DOHH2 (cell line): ENCODE measurements around the gene GALNT12.

Experiments used
- H3F3A ChIP-seq: fragments of 200-600 bp; sonication (generic), shearing (Covaris generic); 2 replicates; pipeline ENCODE4 v1.6.0; 2016; ENCODE audit warnings: antibody characterized with exemption, mild to moderate bottlenecking; ENCODE audit not compliant: control insufficient read depth, insufficient read depth
- H3K27ac ChIP-seq: fragments of 200-600 bp; sonication (generic); 2 replicates; pipeline ENCODE4 v1.5.1; 2014; ENCODE audit warnings: low read depth, mild to moderate bottlenecking, low read length, moderate library complexity
- H3K27me3 ChIP-seq: fragments of 200-600 bp; sonication (generic); 2 replicates; pipeline ENCODE4 v1.6.1; 2014; ENCODE audit warnings: mild to moderate bottlenecking, low read length, mixed read lengths; ENCODE audit not compliant: control insufficient read depth
- H3K36me3 ChIP-seq: fragments of 200-600 bp; sonication (generic); 2 replicates; pipeline ENCODE4 v1.6.1; 2014; ENCODE audit warnings: mild to moderate bottlenecking, low read length, moderate library complexity, mixed read lengths; ENCODE audit not compliant: control insufficient read depth
- H3K4me1 ChIP-seq: fragments of 200-600 bp; sonication (generic); 2 replicates; pipeline ENCODE4 v1.6.1; 2014; ENCODE audit warnings: mild to moderate bottlenecking, low read length, mixed read lengths; ENCODE audit not compliant: control insufficient read depth
- H3K4me2 ChIP-seq: fragments of 200-600 bp; sonication (generic); 2 replicates; pipeline ENCODE4 v1.6.0; 2014; ENCODE audit warnings: mild to moderate bottlenecking, low read length, moderate library complexity
- H3K4me3 ChIP-seq: fragments of 200-600 bp; sonication (generic); 2 replicates; pipeline ENCODE4 v1.5.1; 2014; ENCODE audit warnings: mild to moderate bottlenecking, low read length, mixed read lengths
- H3K79me2 ChIP-seq: fragments of 200-600 bp; sonication (generic); 2 replicates; pipeline ENCODE4 v1.6.1; 2014; ENCODE audit warnings: mild to moderate bottlenecking, low read length, mixed read lengths; ENCODE audit not compliant: control insufficient read depth
- H3K9me2 ChIP-seq: fragments of 200-600 bp; sonication (generic); replicated peaks from 2 replicates; pipeline ENCODE4 v1.6.1; 2014; ENCODE audit warnings: mild to moderate bottlenecking, low read length, mixed read lengths; ENCODE audit not compliant: control insufficient read depth
- H3K9me3 ChIP-seq: fragments of 200-600 bp; sonication (generic); 2 replicates; pipeline ENCODE4 v1.6.1; 2014; ENCODE audit warnings: antibody characterized with exemption, low read length, mixed read lengths; ENCODE audit not compliant: control insufficient read depth, insufficient read depth
- H4K20me1 ChIP-seq: fragments of 200-600 bp; sonication (generic); 2 replicates; pipeline ENCODE4 v1.6.0; 2014; ENCODE audit warnings: low read depth, mild to moderate bottlenecking, antibody characterized with exemption, low read length, moderate library complexity; ENCODE audit not compliant: control insufficient read depth, insufficient read depth
- EZH2phosphoT487 ChIP-seq: fragments of 200-600 bp; sonication (generic); IDR thresholded peaks from 2 replicates; pipeline ENCODE4 v1.6.1; 2017; ENCODE audit warnings: borderline replicate concordance, mild to moderate bottlenecking, antibody characterized with exemption, low read length, moderate library complexity, mixed read lengths
- TF ChIP-seq, protein P1 (sequence below): fragments of 200-600 bp; sonication (generic); IDR thresholded peaks from one replicate; pipeline ENCODE4 v1.5.1; 2014; ENCODE audit warnings: antibody characterized with exemption, mild to moderate bottlenecking, low read depth, low read length; ENCODE audit not compliant: poor library complexity, severe bottlenecking

GALNT12 gene

DNA sequence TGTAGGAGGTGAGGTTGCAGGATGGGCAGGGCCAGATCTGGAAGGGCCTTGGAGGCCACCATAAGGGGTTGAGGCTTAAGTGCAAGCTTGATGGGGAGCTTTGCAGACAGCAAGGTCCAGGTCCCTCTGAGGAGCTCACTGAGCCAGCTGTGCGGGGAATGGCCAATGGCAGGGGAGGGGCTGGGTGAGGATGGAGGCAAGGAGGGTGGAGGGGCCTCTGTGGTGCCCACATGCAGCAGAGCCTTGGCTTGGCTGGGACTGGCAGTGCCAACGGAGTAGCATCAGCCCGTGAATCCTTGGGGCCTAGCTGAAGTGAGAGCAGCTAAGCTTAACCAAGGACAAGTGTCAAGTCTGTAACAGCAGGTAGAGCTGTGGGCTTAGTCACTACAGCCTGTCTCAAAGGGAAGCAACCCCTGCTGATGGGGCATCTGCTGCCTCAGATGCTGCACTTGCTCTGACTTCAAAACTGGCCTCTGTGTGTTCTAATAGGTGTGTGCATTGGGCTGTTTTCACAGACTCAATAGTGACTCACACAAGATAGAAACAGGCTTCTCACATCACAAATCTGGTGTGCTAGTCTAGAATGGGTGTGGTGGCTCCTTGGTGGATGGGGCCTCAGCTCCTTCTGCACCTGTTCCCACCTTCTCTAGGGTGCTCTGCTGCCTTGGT is 16.3 kb downstream of the GALNT12 start:
- Histone ChIP-seq H3K4me2 (no peak overlapping the region), H3F3A (no peaks in the 10 kb centered on the region), H3K36me3 (no peaks in the 10 kb centered on the region), H3K27ac (no peak overlapping the region), H3K79me2 (no peaks in the 10 kb centered on the region), H3K4me1 (no peaks in the 10 kb centered on the region), H3K9me3 (no peaks in the 10 kb centered on the region), H3K27me3 (no peaks in the 10 kb centered on the region), H4K20me1 (no peaks in the 10 kb centered on the region), H3K9me2 (no peaks in the 10 kb centered on the region), H3K4me3 (no peak overlapping the region)
- TF ChIP-seq EZH2phosphoT487, result no peak
- TF ChIP-seq, protein P1, sequence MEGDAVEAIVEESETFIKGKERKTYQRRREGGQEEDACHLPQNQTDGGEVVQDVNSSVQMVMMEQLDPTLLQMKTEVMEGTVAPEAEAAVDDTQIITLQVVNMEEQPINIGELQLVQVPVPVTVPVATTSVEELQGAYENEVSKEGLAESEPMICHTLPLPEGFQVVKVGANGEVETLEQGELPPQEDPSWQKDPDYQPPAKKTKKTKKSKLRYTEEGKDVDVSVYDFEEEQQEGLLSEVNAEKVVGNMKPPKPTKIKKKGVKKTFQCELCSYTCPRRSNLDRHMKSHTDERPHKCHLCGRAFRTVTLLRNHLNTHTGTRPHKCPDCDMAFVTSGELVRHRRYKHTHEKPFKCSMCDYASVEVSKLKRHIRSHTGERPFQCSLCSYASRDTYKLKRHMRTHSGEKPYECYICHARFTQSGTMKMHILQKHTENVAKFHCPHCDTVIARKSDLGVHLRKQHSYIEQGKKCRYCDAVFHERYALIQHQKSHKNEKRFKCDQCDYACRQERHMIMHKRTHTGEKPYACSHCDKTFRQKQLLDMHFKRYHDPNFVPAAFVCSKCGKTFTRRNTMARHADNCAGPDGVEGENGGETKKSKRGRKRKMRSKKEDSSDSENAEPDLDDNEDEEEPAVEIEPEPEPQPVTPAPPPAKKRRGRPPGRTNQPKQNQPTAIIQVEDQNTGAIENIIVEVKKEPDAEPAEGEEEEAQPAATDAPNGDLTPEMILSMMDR, result no peak

- H3K36me3 ChIP-seq, result no peaks in the 10 kb centered on the region
- H3K4me1 ChIP-seq, result no peaks in the 10 kb centered on the region
- H3K9me2 ChIP-seq, result no peaks in the 10 kb centered on the region
- no peak overlapping the region for H3K4me2 ChIP-seq
- no peaks in the 10 kb centered on the region for H3K27me3 ChIP-seq
- H3K4me3 ChIP-seq, result no peak overlapping the region
- H3K9me3 ChIP-seq, result no peaks in the 10 kb centered on the region
- no peaks in the 10 kb centered on the region for H3K79me2 ChIP-seq
- no peaks in the 10 kb centered on the region for H4K20me1 ChIP-seq
- H3K27ac ChIP-seq, result no peak overlapping the region
- H3F3A ChIP-seq, result no peaks in the 10 kb centered on the region
- TF ChIP-seq, protein P1, result no peak
- TF ChIP-seq EZH2phosphoT487, result no peak
Observed at GRCh38 chr9:98825414-98825813, 17.9 kb downstream of the GALNT12 start.

DNA sequence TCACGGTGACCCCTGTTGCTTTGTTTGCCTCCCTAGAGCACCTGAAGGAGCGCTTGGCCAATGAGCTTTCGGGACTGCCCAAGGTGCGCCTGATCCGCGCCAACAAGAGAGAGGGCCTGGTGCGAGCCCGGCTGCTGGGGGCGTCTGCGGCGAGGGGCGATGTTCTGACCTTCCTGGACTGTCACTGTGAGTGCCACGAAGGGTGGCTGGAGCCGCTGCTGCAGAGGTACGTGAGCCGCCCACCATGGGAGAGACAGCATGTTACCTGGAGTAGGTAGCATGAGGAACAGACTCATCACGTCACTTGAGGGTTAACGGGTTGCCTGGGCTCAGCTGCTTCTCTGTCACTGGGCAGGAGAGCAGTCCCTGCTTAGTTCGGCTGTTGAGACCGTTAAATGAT is 19.2 kb downstream of the GALNT12 start:
- H3K36me3 ChIP-seq, result no peaks in the 10 kb centered on the region
- H3K27ac ChIP-seq, result no peak overlapping the region
- H3K9me3 ChIP-seq, result no peaks in the 10 kb centered on the region
- no peaks in the 10 kb centered on the region for H3K79me2 ChIP-seq
- no peaks in the 10 kb centered on the region for H3K27me3 ChIP-seq
- no peaks in the 10 kb centered on the region for H3F3A ChIP-seq
- no peak overlapping the region for H3K4me2 ChIP-seq
- TF ChIP-seq EZH2phosphoT487, result no peak
- TF ChIP-seq, protein P1, result no peak
- H3K4me3 ChIP-seq, result no peak overlapping the region
- no peaks in the 10 kb centered on the region for H3K9me2 ChIP-seq
- no peaks in the 10 kb centered on the region for H3K4me1 ChIP-seq
- no peaks in the 10 kb centered on the region for H4K20me1 ChIP-seq
